Breast epithelium (tissue), 3 donors: ENCODE measurements around the gene THOC2.

Experiments used
- CTCF ChIP-seq, 3 donors: fragments of 450-650 bp; IDR thresholded peaks; one replicate each; pipeline ENCODE4 v1.5.1; 2016 to 2017; ENCODE audit warnings: antibody characterized with exemption in 3 of 3, mild to moderate bottlenecking in 3 of 3, moderate library complexity in 3 of 3
- POLR2AphosphoS5 ChIP-seq, 3 donors: sonication (generic); formaldehyde crosslinking; IDR thresholded peaks; one replicate each; pipeline ENCODE4 v1.6.1; 2017; ENCODE audit warnings: antibody characterized with exemption in 3 of 3

GRCh38 chrX:123704781-123705180 is 28.1 kb downstream of the THOC2 start:
- TF ChIP-seq POLR2AphosphoS5 (IDR thresholded peaks at IDR 0.05) (no peak), CTCF (IDR thresholded peaks at IDR 0.05) (no peak)
